GM23248 (cell line): Measurements from ENCODE around the gene PTPRN2. TPM values are rescaled to one million over a fixed set of nuclear protein-coding genes. Genes with fewer than 3 reads are reported as not detected.

ENCODE experiments used
- DNase-seq: peaks from one replicate; pipeline ENCODE4 v3.0.0-alpha.2; 2015
- H2AFZ ChIP-seq: fragments of 200-600 bp; sonication (generic); 2 replicates; pipeline ENCODE4 v1.6.1; 2016; ENCODE audit warnings: antibody characterized with exemption
- H3F3A ChIP-seq: fragments of 200-600 bp; sonication (generic); 2 replicates; pipeline ENCODE4 v1.6.1; 2016; ENCODE audit warnings: mild to moderate bottlenecking, antibody characterized with exemption, mixed run types; ENCODE audit not compliant: insufficient read depth
- H3K27ac ChIP-seq: fragments of 200-600 bp; sonication (generic); 2 replicates; pipeline ENCODE4 v1.5.1; 2016; ENCODE audit warnings: mild to moderate bottlenecking
- H3K27me3 ChIP-seq: fragments of 200-600 bp; sonication (generic); replicated peaks from 2 replicates; pipeline ENCODE4 v1.6.1; 2016; ENCODE audit warnings: mild to moderate bottlenecking; ENCODE audit not compliant: insufficient read depth
- H3K36me3 ChIP-seq: fragments of 200-600 bp; sonication (generic); 2 replicates; pipeline ENCODE4 v1.6.1; 2016; ENCODE audit warnings: low read depth, mild to moderate bottlenecking
- H3K4me1 ChIP-seq: fragments of 200-600 bp; sonication (generic); 2 replicates; pipeline ENCODE4 v1.6.1; 2016; ENCODE audit warnings: mild to moderate bottlenecking; ENCODE audit not compliant: insufficient read depth
- H3K4me2 ChIP-seq: fragments of 200-600 bp; sonication (generic); one replicate; pipeline ENCODE4 v1.6.1; 2016; ENCODE audit warnings: mild to moderate bottlenecking; ENCODE audit not compliant: unreplicated experiment
- H3K4me3 ChIP-seq: fragments of 200-600 bp; sonication (generic); 2 replicates; pipeline ENCODE4 v1.5.1; 2016; ENCODE audit warnings: mild to moderate bottlenecking
- H3K79me2 ChIP-seq: fragments of 200-600 bp; sonication (generic); 2 replicates; pipeline ENCODE4 v1.6.1; 2016; ENCODE audit warnings: mild to moderate bottlenecking; ENCODE audit not compliant: insufficient read depth
- H3K9ac ChIP-seq: fragments of 200-600 bp; sonication (generic); 2 replicates; pipeline ENCODE4 v1.6.1; 2016; ENCODE audit warnings: mild to moderate bottlenecking
- H3K9me2 ChIP-seq: fragments of 200-600 bp; sonication (generic); 2 replicates; pipeline ENCODE4 v1.6.1; 2016; ENCODE audit warnings: mixed run types, mild to moderate bottlenecking, moderate library complexity; ENCODE audit not compliant: insufficient read depth
- H3K9me3 ChIP-seq: fragments of 200-600 bp; sonication (generic); one replicate; pipeline ENCODE4 v1.6.1; 2017; ENCODE audit warnings: low read depth
- H4K20me1 ChIP-seq: fragments of 200-600 bp; sonication (generic); 2 replicates; pipeline ENCODE4 v1.6.0; 2016; ENCODE audit not compliant: insufficient read depth
- EZH2 ChIP-seq: fragments of 200-600 bp; sonication (generic); IDR thresholded peaks from 2 replicates; pipeline ENCODE4 v1.6.1; 2018; ENCODE audit warnings: antibody characterized with exemption, mild to moderate bottlenecking; ENCODE audit not compliant: insufficient read depth, poor library complexity, severe bottlenecking
- EZH2phosphoT487 ChIP-seq: fragments of 200-600 bp; sonication (generic); IDR thresholded peaks from 2 replicates; pipeline ENCODE4 v1.6.1; 2018; ENCODE audit warnings: antibody characterized with exemption, moderate library complexity, mild to moderate bottlenecking, low read depth; ENCODE audit not compliant: insufficient read depth
- WGBS, 2 experiments: methylation state at CpG; one replicate each; pipeline ENCODE4 v1.1.6; 2015 to 2017; ENCODE audit warnings: low lambda C conversion rate in 2 of 2, low coverage in 1 of 2; ENCODE audit errors: missing lambda C conversion rate in 2 of 2; 5-methylcytosine and 5-hydroxymethylcytosine counted together
- in situ Hi-C: fragments of 300-500 bp; cut with MboI; formaldehyde crosslinking; loops from 2 replicates; pipeline ENCODE4 v1.15.0; 2020
- polyA plus RNA-seq: library from polyadenylated mRNA; unstranded; fragments of >200 nt; fragmentation: Nextera tagmentation; extraction: Ambion mirVana; gene quantifications from 2 replicates; pipeline ENCODE4 v1.2.1, GENCODE V29; 2016
- total RNA-seq: library from RNA; depleted of rRNA; stranded (reverse); fragments of >200 nt; shearing (Covaris generic); gene quantifications from 2 replicates; pipeline ENCODE4 v1.2.3, GENCODE V29; 2014

PTPRN2 gene
- total and polyA plus RNA-seq, 2 experiments from 2014 or later, result 0.13 TPM; not detected in 1

- no peak overlapping the region for H3K4me3 ChIP-seq
- H3K9me3 ChIP-seq, result no peaks in the 10 kb centered on the region
- no peak overlapping the region for H3K9ac ChIP-seq
- H3K27ac ChIP-seq, result no peak overlapping the region
- no peaks in the 10 kb centered on the region for H3K79me2 ChIP-seq
- no peaks in the 10 kb centered on the region for H3K9me2 ChIP-seq
- no peaks in the 10 kb centered on the region for H4K20me1 ChIP-seq
- no peaks in the 10 kb centered on the region for H3K4me1 ChIP-seq
- no peaks in the 10 kb centered on the region for H3K27me3 ChIP-seq
- no peak for TF ChIP-seq EZH2
- no peak for TF ChIP-seq EZH2phosphoT487
- no peak overlapping the region for H3K4me2 ChIP-seq
- in situ Hi-C loops, result no loop called here
- DNase-seq, result no peak
- H3K36me3 ChIP-seq, result no peaks in the 10 kb centered on the region
- 34 to 35% methylated on average over 9 to 13 of the region's 13 CpGs for WGBS, 2 experiments
- no peaks in the 10 kb centered on the region for H3F3A ChIP-seq
- H2AFZ ChIP-seq, result no peak overlapping the region
These were observed 141.3 kb downstream of the PTPRN2 start for GRCh38 chr7:158446281-158446680.

GRCh38 chr7:158445421-158446175, 142.0 kb downstream of the PTPRN2 start:
- Histone ChIP-seq H3K9me3 (no peaks in the 10 kb centered on the region), H3F3A (no peaks in the 10 kb centered on the region), H3K9ac (no peak overlapping the region), H3K27me3 (no peaks in the 10 kb centered on the region), H3K4me3 (no peak overlapping the region), H3K4me1 (no peaks in the 10 kb centered on the region), H3K27ac (no peak overlapping the region), H4K20me1 (no peaks in the 10 kb centered on the region), H3K9me2 (no peaks in the 10 kb centered on the region), H3K36me3 (no peaks in the 10 kb centered on the region), H3K4me2 (no peak overlapping the region), H2AFZ (no peak overlapping the region), H3K79me2 (no peaks in the 10 kb centered on the region)
- no peak for DNase-seq
- in situ Hi-C loops, result no loop called here
- 32 to 37% methylated on average over 26 to 30 of the region's 30 CpGs for WGBS, 2 experiments
- TF ChIP-seq EZH2 (no peak), EZH2phosphoT487 (no peak)

- in situ Hi-C loops, result no loop called here
- Histone ChIP-seq H3K79me2 (no peaks in the 10 kb centered on the region), H3K9ac (no peak overlapping the region), H3K9me2 (no peaks in the 10 kb centered on the region), H3K9me3 (no peaks in the 10 kb centered on the region), H3K4me2 (no peak overlapping the region), H3K36me3 (no peaks in the 10 kb centered on the region), H3K4me1 (no peaks in the 10 kb centered on the region), H3K27ac (no peak overlapping the region), H2AFZ (no peak overlapping the region), H3K27me3 (no peaks in the 10 kb centered on the region), H4K20me1 (no peaks in the 10 kb centered on the region), H3F3A (no peaks in the 10 kb centered on the region), H3K4me3 (no peak overlapping the region)
- WGBS, 2 experiments, result 38 to 41% methylated on average over 25 of the region's 25 CpGs
- DNase-seq, result no peak
- no peak for TF ChIP-seq EZH2phosphoT487
- TF ChIP-seq EZH2, result no peak
These were observed 142.9 kb downstream of the PTPRN2 start for GRCh38 chr7:158444501-158445420.

- Histone ChIP-seq H3K4me1 (no peaks in the 10 kb centered on the region), H3K9me3 (no peaks in the 10 kb centered on the region), H3K27ac (no peak overlapping the region), H3K4me2 (no peak overlapping the region), H3K36me3 (no peaks in the 10 kb centered on the region), H3K27me3 (no peaks in the 10 kb centered on the region), H3K79me2 (no peaks in the 10 kb centered on the region), H2AFZ (no peak overlapping the region), H3K9ac (no peak overlapping the region), H3F3A (no peaks in the 10 kb centered on the region), H3K9me2 (no peaks in the 10 kb centered on the region), H4K20me1 (no peaks in the 10 kb centered on the region), H3K4me3 (no peak overlapping the region)
- in situ Hi-C loops, result no loop called here
- no peak for DNase-seq
- no peak for TF ChIP-seq EZH2phosphoT487
- TF ChIP-seq EZH2, result no peak
- WGBS, 2 experiments, result 27 to 34% methylated on average over 9 to 16 of the region's 19 CpGs
These were observed 143.7 kb downstream of the PTPRN2 start for GRCh38 chr7:158443688-158444483.
